GM23338 (cell line): ENCODE data around the gene NRF1. TPM values are rescaled to one million over a fixed set of nuclear protein-coding genes. Genes with fewer than 3 reads are reported as not detected.

ENCODE experiments used
- ATAC-seq: fragments of 200-7000 bp; cut with Tn5 transposase; 3 replicates; pipeline ENCODE4 v1.9.1; 2020
- DNase-seq: peaks from one replicate; pipeline ENCODE4 v3.0.0-alpha.2; 2015; ENCODE audit warnings: low spot score
- H2AFZ ChIP-seq: fragments of 200-600 bp; sonication (generic); 2 replicates; pipeline ENCODE4 v1.8.0; 2016; ENCODE audit warnings: antibody characterized with exemption, mild to moderate bottlenecking, moderate library complexity
- H3F3A ChIP-seq: fragments of 200-600 bp; sonication (generic); replicated peaks from 2 replicates; pipeline ENCODE4 v1.8.0; 2017; ENCODE audit warnings: antibody characterized with exemption, mixed run types, low read depth
- H3K27ac ChIP-seq: fragments of 200-600 bp; sonication (generic); 2 replicates; pipeline ENCODE4 v1.6.1; 2016; ENCODE audit warnings: low read depth
- H3K27me3 ChIP-seq: fragments of 200-600 bp; sonication (generic); 2 replicates; pipeline ENCODE4 v1.8.0; 2016; ENCODE audit warnings: mild to moderate bottlenecking, mixed run types, moderate library complexity; ENCODE audit not compliant: insufficient read depth
- H3K36me3 ChIP-seq: fragments of 200-600 bp; sonication (generic); 2 replicates; pipeline ENCODE4 v1.8.0; 2016; ENCODE audit warnings: mild to moderate bottlenecking; ENCODE audit not compliant: insufficient read depth
- H3K4me1 ChIP-seq: fragments of 200-600 bp; sonication (generic); 2 replicates; pipeline ENCODE4 v1.8.0; 2016; ENCODE audit warnings: mild to moderate bottlenecking, moderate library complexity; ENCODE audit not compliant: insufficient read depth
- H3K4me2 ChIP-seq: fragments of 200-600 bp; sonication (generic); 2 replicates; pipeline ENCODE4 v1.7.1; 2017; ENCODE audit warnings: mixed run types
- H3K4me3 ChIP-seq: fragments of 200-600 bp; sonication (generic); 2 replicates; pipeline ENCODE4 v1.6.1; 2016; ENCODE audit warnings: mixed run types
- H3K79me2 ChIP-seq: fragments of 200-600 bp; sonication (generic); replicated peaks from 2 replicates; pipeline ENCODE4 v1.8.0; 2017; ENCODE audit warnings: mild to moderate bottlenecking; ENCODE audit not compliant: insufficient read depth
- H3K9me2 ChIP-seq: fragments of 200-600 bp; sonication (generic); 2 replicates; pipeline ENCODE4 v1.8.0; 2017; ENCODE audit not compliant: insufficient read depth
- H4K20me1 ChIP-seq: fragments of 200-600 bp; sonication (generic); replicated peaks from 2 replicates; pipeline ENCODE4 v1.8.0; 2017; ENCODE audit warnings: mild to moderate bottlenecking; ENCODE audit not compliant: insufficient read depth
- H3K27ac Mint-ChIP-seq: 2 replicates; pipeline ENCODE4 v1.8.0; 2020; ENCODE audit warnings: inconsistent platforms, mild to moderate bottlenecking, moderate library complexity, mixed read lengths
- H3K27me3 Mint-ChIP-seq: 3 replicates; pipeline ENCODE4 v1.8.0; 2022; ENCODE audit warnings: low read depth, mild to moderate bottlenecking, moderate library complexity, mixed read lengths, inconsistent platforms; ENCODE audit not compliant: insufficient read depth, poor library complexity
- H3K36me3 Mint-ChIP-seq: 3 replicates; pipeline ENCODE4 v1.8.0; 2021; ENCODE audit warnings: low read depth, mild to moderate bottlenecking, inconsistent platforms, moderate library complexity, mixed read lengths
- H3K4me1 Mint-ChIP-seq: 3 replicates; pipeline ENCODE4 v1.8.0; 2020; ENCODE audit warnings: mild to moderate bottlenecking, inconsistent platforms, mixed read lengths
- H3K4me3 Mint-ChIP-seq: 3 replicates; pipeline ENCODE4 v1.8.0; 2021; ENCODE audit warnings: moderate library complexity, mild to moderate bottlenecking, inconsistent platforms, mixed read lengths
- H3K9me3 Mint-ChIP-seq: 3 replicates; pipeline ENCODE4 v1.8.0; 2020; ENCODE audit warnings: moderate library complexity, mild to moderate bottlenecking, inconsistent platforms, mixed read lengths
- JUNB ChIP-seq: IDR thresholded peaks from one replicate; pipeline ENCODE4 v1.6.1; 2016; ENCODE audit warnings: antibody characterized with exemption; ENCODE audit not compliant: unreplicated experiment
- NANOG ChIP-seq: IDR thresholded peaks from 2 replicates; pipeline ENCODE4 v1.6.1; 2016; ENCODE audit warnings: antibody characterized with exemption, borderline replicate concordance
- POLR2AphosphoS5 ChIP-seq: IDR thresholded peaks from 2 replicates; pipeline ENCODE4 v1.6.1; 2016; ENCODE audit warnings: antibody characterized with exemption, low read depth
- STAT1 ChIP-seq: IDR thresholded peaks from one replicate; pipeline ENCODE4 v1.6.1; 2016; ENCODE audit warnings: antibody characterized with exemption; ENCODE audit not compliant: unreplicated experiment
- ZNF114 ChIP-seq: fragments of 250-450 bp; sonication (Bioruptor Pico); IDR thresholded peaks from 2 replicates; pipeline ENCODE4 v1.5.0; 2020; ENCODE audit warnings: mild to moderate bottlenecking, moderate library complexity
- ZNF331 ChIP-seq: fragments of 250-450 bp; sonication (Bioruptor Pico); IDR thresholded peaks from 2 replicates; pipeline ENCODE4 v1.5.0; 2020; ENCODE audit warnings: low read depth, mild to moderate bottlenecking, moderate library complexity
- polyA plus RNA-seq: library from polyadenylated mRNA; unstranded; fragments of >200 nt; fragmentation: Nextera tagmentation; extraction: Ambion mirVana; gene quantifications from 2 replicates; pipeline ENCODE4 v1.2.1, GENCODE V29; 2016
- total RNA-seq: library from RNA; depleted of rRNA; stranded (reverse); fragments of >200 nt; shearing (Covaris generic); gene quantifications from 2 replicates; pipeline ENCODE4 v1.2.3, GENCODE V29; 2014
- TF ChIP-seq, protein P1 (sequence below): IDR thresholded peaks from 2 replicates; pipeline ENCODE4 v1.6.1; 2016; ENCODE audit warnings: antibody characterized with exemption
- TF ChIP-seq, protein P2 (sequence below), 2 experiments: fragments of 200-600 bp in 1 of 2; sonication (generic) in 1 of 2; conservative IDR thresholded peaks; 2 replicates each; pipeline versions ENCODE4 v1.5.1 to v1.6.1; 2016 to 2017; ENCODE audit warnings: antibody characterized with exemption in 2 of 2, low read depth in 2 of 2, mild to moderate bottlenecking in 2 of 2, moderate library complexity in 1 of 2
- TF ChIP-seq, protein P3 (sequence below): IDR thresholded peaks from one replicate; pipeline ENCODE4 v1.6.1; 2018; ENCODE audit warnings: antibody characterized with exemption; ENCODE audit not compliant: unreplicated experiment
- TF ChIP-seq, protein P4 (sequence below): fragments of 250-450 bp; sonication (Bioruptor Pico); IDR thresholded peaks from 2 replicates; pipeline ENCODE4 v1.5.0; 2020; ENCODE audit warnings: mild to moderate bottlenecking, moderate library complexity

NRF1 gene
- total and polyA plus RNA-seq, 2 experiments from 2014 or later: 5.3 to 24.6 TPM

DNA sequence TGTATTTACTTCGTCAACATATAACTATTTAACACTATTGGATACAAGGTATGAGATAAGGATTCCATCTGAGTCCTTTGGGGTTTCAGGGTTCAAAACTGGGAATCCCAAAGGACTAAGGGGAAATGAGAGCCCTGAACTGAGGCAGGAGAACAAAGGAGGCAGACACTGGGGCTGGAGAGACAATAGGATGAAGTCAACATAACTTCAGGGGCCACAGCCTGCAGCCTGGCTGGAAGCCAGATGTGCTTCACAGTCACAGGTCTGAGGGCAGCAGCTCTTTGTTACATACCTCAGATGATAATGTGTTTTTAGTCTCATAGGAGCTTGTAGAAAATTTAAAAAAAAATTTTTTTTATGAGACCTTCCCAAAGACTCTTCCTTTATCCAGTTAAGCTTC lies 73.3 kb downstream of the NRF1 start:
- DNase-seq (peak; percentile 14), ATAC-seq (peak; percentile 93)
- Histone ChIP-seq H3K4me2 (no peak overlapping the region), H3K79me2 (peaks cover 5% of the 10 kb centered on the region; the same call in 1 of the 2 replicates), H3F3A (peaks cover 6% of the 10 kb centered on the region), H3K27me3 (no peaks in the 10 kb centered on the region), H3K4me1 (no peaks in the 10 kb centered on the region), H3K36me3 (peaks cover 3% of the 10 kb centered on the region; the same call in 1 of the 2 replicates), H3K9me2 (no peaks in the 10 kb centered on the region), H3K27ac (no peak overlapping the region), H4K20me1 (peaks cover 18% of the 10 kb centered on the region; the same call in 1 of the 2 replicates), H3K4me3 (no peak overlapping the region), H2AFZ (no peak overlapping the region)
- Mint-ChIP-seq H3K27me3 (no peaks in the 10 kb centered on the region), H3K4me1 (peaks cover 6% of the 10 kb centered on the region; the same call in 2 of the 3 replicates), H3K27ac (no peak overlapping the region), H3K4me3 (no peak overlapping the region), H3K9me3 (no peaks in the 10 kb centered on the region), H3K36me3 (peaks cover 6% of the 10 kb centered on the region)
- TF ChIP-seq, protein P1, sequence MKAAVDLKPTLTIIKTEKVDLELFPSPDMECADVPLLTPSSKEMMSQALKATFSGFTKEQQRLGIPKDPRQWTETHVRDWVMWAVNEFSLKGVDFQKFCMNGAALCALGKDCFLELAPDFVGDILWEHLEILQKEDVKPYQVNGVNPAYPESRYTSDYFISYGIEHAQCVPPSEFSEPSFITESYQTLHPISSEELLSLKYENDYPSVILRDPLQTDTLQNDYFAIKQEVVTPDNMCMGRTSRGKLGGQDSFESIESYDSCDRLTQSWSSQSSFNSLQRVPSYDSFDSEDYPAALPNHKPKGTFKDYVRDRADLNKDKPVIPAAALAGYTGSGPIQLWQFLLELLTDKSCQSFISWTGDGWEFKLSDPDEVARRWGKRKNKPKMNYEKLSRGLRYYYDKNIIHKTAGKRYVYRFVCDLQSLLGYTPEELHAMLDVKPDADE: no peak
- no peak for TF ChIP-seq ZNF331 (CRISPR knock-in tag)
- TF ChIP-seq STAT1: no peak
- TF ChIP-seq, protein P2, sequence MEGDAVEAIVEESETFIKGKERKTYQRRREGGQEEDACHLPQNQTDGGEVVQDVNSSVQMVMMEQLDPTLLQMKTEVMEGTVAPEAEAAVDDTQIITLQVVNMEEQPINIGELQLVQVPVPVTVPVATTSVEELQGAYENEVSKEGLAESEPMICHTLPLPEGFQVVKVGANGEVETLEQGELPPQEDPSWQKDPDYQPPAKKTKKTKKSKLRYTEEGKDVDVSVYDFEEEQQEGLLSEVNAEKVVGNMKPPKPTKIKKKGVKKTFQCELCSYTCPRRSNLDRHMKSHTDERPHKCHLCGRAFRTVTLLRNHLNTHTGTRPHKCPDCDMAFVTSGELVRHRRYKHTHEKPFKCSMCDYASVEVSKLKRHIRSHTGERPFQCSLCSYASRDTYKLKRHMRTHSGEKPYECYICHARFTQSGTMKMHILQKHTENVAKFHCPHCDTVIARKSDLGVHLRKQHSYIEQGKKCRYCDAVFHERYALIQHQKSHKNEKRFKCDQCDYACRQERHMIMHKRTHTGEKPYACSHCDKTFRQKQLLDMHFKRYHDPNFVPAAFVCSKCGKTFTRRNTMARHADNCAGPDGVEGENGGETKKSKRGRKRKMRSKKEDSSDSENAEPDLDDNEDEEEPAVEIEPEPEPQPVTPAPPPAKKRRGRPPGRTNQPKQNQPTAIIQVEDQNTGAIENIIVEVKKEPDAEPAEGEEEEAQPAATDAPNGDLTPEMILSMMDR (conservative IDR thresholded peaks at IDR 0.05; ENCODE audit: low read depth in 2 of 2): no peak
- TF ChIP-seq ZNF114 (CRISPR knock-in tag): no peak
- no peak for TF ChIP-seq POLR2AphosphoS5
- TF ChIP-seq, protein P3, sequence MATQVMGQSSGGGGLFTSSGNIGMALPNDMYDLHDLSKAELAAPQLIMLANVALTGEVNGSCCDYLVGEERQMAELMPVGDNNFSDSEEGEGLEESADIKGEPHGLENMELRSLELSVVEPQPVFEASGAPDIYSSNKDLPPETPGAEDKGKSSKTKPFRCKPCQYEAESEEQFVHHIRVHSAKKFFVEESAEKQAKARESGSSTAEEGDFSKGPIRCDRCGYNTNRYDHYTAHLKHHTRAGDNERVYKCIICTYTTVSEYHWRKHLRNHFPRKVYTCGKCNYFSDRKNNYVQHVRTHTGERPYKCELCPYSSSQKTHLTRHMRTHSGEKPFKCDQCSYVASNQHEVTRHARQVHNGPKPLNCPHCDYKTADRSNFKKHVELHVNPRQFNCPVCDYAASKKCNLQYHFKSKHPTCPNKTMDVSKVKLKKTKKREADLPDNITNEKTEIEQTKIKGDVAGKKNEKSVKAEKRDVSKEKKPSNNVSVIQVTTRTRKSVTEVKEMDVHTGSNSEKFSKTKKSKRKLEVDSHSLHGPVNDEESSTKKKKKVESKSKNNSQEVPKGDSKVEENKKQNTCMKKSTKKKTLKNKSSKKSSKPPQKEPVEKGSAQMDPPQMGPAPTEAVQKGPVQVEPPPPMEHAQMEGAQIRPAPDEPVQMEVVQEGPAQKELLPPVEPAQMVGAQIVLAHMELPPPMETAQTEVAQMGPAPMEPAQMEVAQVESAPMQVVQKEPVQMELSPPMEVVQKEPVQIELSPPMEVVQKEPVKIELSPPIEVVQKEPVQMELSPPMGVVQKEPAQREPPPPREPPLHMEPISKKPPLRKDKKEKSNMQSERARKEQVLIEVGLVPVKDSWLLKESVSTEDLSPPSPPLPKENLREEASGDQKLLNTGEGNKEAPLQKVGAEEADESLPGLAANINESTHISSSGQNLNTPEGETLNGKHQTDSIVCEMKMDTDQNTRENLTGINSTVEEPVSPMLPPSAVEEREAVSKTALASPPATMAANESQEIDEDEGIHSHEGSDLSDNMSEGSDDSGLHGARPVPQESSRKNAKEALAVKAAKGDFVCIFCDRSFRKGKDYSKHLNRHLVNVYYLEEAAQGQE: no peak
- no peak for TF ChIP-seq NANOG
- no peak for TF ChIP-seq JUNB
- TF ChIP-seq, protein P4, sequence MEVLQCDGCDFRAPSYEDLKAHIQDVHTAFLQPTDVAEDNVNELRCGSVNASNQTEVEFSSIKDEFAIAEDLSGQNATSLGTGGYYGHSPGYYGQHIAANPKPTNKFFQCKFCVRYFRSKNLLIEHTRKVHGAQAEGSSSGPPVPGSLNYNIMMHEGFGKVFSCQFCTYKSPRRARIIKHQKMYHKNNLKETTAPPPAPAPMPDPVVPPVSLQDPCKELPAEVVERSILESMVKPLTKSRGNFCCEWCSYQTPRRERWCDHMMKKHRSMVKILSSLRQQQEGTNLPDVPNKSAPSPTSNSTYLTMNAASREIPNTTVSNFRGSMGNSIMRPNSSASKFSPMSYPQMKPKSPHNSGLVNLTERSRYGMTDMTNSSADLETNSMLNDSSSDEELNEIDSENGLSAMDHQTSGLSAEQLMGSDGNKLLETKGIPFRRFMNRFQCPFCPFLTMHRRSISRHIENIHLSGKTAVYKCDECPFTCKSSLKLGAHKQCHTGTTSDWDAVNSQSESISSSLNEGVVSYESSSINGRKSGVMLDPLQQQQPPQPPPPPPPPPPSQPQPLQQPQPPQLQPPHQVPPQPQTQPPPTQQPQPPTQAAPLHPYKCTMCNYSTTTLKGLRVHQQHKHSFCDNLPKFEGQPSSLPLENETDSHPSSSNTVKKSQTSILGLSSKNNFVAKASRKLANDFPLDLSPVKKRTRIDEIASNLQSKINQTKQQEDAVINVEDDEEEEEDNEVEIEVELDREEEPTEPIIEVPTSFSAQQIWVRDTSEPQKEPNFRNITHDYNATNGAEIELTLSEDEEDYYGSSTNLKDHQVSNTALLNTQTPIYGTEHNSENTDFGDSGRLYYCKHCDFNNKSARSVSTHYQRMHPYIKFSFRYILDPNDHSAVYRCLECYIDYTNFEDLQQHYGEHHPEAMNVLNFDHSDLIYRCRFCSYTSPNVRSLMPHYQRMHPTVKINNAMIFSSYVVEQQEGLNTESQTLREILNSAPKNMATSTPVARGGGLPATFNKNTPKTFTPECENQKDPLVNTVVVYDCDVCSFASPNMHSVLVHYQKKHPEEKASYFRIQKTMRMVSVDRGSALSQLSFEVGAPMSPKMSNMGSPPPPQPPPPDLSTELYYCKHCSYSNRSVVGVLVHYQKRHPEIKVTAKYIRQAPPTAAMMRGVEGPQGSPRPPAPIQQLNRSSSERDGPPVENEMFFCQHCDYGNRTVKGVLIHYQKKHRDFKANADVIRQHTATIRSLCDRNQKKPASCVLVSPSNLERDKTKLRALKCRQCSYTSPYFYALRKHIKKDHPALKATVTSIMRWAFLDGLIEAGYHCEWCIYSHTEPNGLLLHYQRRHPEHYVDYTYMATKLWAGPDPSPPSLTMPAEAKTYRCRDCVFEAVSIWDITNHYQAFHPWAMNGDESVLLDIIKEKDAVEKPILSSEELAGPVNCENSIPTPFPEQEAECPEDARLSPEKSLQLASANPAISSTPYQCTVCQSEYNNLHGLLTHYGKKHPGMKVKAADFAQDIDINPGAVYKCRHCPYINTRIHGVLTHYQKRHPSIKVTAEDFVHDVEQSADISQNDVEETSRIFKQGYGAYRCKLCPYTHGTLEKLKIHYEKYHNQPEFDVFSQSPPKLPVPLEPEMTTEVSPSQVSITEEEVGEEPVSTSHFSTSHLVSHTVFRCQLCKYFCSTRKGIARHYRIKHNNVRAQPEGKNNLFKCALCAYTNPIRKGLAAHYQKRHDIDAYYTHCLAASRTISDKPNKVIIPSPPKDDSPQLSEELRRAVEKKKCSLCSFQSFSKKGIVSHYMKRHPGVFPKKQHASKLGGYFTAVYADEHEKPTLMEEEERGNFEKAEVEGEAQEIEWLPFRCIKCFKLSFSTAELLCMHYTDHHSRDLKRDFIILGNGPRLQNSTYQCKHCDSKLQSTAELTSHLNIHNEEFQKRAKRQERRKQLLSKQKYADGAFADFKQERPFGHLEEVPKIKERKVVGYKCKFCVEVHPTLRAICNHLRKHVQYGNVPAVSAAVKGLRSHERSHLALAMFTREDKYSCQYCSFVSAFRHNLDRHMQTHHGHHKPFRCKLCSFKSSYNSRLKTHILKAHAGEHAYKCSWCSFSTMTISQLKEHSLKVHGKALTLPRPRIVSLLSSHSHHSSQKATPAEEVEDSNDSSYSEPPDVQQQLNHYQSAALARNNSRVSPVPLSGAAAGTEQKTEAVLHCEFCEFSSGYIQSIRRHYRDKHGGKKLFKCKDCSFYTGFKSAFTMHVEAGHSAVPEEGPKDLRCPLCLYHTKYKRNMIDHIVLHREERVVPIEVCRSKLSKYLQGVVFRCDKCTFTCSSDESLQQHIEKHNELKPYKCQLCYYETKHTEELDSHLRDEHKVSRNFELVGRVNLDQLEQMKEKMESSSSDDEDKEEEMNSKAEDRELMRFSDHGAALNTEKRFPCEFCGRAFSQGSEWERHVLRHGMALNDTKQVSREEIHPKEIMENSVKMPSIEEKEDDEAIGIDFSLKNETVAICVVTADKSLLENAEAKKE (CRISPR knock-in tag): no peak
